BJ (cell line): ENCODE data around the gene VEZF1. TPM values are rescaled to one million over a fixed set of nuclear protein-coding genes. Genes with fewer than 3 reads are reported as not detected.

Experiments
- CTCF ChIA-PET: fragments of 350-600 bp; formaldehyde crosslinking; extraction: SDS; loops from one replicate; lab custom pipeline; 2021; ENCODE audit warnings: antibody characterized with exemption, inconsistent platforms; lab: Yijun Ruan, JAX
- POLR2A ChIA-PET: fragments of 300-600 bp; sonication (Branson Sonifier 250); formaldehyde crosslinking; extraction: SDS; loops from one replicate; lab custom pipeline; 2021; ENCODE audit warnings: antibody characterized with exemption; lab: Charles Lee
- DNase-seq: peaks from one replicate; pipeline ENCODE4 v3.0.0-alpha.2; 2011; ENCODE audit warnings: low read depth
- H3K27me3 ChIP-seq: 2 replicates; pipeline ENCODE4 v1.6.0; 2011; ENCODE audit warnings: low read length; ENCODE audit not compliant: control insufficient read depth, insufficient read depth
- H3K36me3 ChIP-seq: 2 replicates; pipeline ENCODE4 v1.5.1; 2011; ENCODE audit warnings: low read length; ENCODE audit not compliant: control insufficient read depth, insufficient read depth
- H3K4me3 ChIP-seq: 2 replicates; pipeline ENCODE4 v1.5.1; 2011; ENCODE audit warnings: low read depth, mild to moderate bottlenecking, control low read depth, low read length
- polyA plus RNA-seq: library from polyadenylated mRNA; depleted of rRNA; stranded (reverse); fragments of >200 nt; gene quantifications from 2 replicates; pipeline ENCODE4 v1.2.3, GENCODE V29; 2011
- TF ChIP-seq, protein P1 (sequence below): IDR thresholded peaks from 2 replicates; pipeline ENCODE4 v1.5.1; 2011; ENCODE audit warnings: low read depth, mild to moderate bottlenecking, control low read depth, inconsistent platforms, low read length, moderate library complexity; ENCODE audit not compliant: insufficient read depth

VEZF1 gene
- polyA plus RNA-seq, 1 experiment: 27.3 TPM

DNA sequence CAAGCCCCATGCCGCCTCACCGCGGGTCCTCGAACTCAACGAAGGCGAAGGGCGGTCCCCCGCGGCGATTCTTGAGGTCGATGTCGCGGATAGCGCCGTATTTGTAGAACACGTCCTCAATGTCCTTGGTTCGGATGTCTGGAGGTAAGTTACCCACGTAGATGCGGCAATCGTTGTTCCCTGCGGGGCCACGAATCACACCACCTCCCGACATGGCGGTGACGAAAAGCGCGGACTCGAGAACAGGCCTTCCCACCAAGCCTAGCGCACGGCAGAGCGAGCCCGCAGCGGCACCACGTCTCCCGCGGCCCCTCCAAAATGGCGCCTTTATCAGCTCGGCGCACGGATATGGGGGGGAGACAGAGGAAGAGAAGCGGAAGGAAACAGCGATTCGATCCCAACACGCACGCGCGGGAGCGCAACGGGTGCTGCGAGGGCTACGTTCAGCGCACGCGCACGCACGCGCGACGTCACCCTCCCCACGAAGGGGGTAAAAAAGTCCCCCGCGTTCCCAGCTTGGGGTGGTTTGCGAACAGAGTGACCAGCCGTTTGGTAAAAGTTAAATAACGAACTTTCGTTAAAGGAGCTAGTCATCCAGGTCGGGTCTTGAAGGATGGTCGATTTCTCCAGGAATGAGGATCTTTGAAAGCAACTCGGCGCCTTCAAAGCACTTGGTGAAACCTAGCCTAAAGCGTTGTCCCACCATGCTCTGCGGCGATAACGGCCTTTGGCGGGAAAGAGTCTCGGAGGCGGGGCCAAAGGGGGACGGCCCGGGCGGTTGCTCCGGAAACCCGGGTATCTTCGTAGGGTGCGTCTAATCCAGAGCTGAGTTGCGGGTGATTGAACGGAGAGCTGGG, 19.1 kb upstream of the VEZF1 start, which contains the start of gene SRSF1:
SRSF1 (minus strand) TSS at position 323 of the 857 bp plus-strand sequence; CDS start at position 214, 109 bp downstream.
- CTCF ChIA-PET: interaction anchor here (0.6 to 2.4 kb wide), 6 partner anchors 16 to 174 kb away, joined by 3 to 11 read pairs (median 4); no protein-coding TSS in a partner anchor
- peak; percentile 80 for DNase-seq
- H3K27me3 ChIP-seq: no peaks in the 10 kb centered on the region
- H3K36me3 ChIP-seq: peaks cover 6% of the 10 kb centered on the region
- POLR2A ChIA-PET: interaction anchor here (0.7 to 1.5 kb wide), 2 partner anchors 14 to 779 kb away, joined by 3 to 25 read pairs; no protein-coding TSS in a partner anchor
- TF ChIP-seq, protein P1, sequence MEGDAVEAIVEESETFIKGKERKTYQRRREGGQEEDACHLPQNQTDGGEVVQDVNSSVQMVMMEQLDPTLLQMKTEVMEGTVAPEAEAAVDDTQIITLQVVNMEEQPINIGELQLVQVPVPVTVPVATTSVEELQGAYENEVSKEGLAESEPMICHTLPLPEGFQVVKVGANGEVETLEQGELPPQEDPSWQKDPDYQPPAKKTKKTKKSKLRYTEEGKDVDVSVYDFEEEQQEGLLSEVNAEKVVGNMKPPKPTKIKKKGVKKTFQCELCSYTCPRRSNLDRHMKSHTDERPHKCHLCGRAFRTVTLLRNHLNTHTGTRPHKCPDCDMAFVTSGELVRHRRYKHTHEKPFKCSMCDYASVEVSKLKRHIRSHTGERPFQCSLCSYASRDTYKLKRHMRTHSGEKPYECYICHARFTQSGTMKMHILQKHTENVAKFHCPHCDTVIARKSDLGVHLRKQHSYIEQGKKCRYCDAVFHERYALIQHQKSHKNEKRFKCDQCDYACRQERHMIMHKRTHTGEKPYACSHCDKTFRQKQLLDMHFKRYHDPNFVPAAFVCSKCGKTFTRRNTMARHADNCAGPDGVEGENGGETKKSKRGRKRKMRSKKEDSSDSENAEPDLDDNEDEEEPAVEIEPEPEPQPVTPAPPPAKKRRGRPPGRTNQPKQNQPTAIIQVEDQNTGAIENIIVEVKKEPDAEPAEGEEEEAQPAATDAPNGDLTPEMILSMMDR: no peak
- peak within 1 kb of the TSS; percentile 77 for H3K4me3 ChIP-seq

DNA sequence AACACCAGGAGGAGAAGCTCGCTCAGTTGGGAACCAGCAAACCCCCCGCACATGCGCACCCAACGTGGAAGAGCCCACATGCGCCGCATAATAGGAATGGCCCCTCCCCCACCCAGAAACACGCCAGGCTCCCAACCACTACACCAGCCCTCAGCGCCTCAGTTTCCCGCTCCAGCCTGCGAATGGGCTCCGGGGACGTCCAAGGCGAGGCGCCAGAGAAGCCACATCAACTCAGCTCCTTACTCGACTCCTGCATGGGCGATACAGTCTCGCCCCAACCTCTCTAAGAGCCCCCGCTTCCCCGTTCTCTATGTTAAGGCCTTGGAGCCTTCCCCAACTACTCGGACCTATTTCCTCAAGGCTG, 18.5 kb upstream of the VEZF1 start:
- H3K36me3 ChIP-seq: peaks cover 6% of the 10 kb centered on the region
- TF ChIP-seq, protein P1: no peak
- ChIA-PET POLR2A (interaction anchor here (0.7 to 1.5 kb wide), 2 partner anchors 13 to 778 kb away, joined by 3 to 25 read pairs; no protein-coding TSS in a partner anchor), CTCF (interaction anchor here (0.8 to 2.4 kb wide), 6 partner anchors 10 to 173 kb away, joined by 3 to 11 read pairs (median 4); no protein-coding TSS in a partner anchor)
- peak overlapping the region; percentile 77 for H3K4me3 ChIP-seq
- no peaks in the 10 kb centered on the region for H3K27me3 ChIP-seq
- no peak for DNase-seq

- DNase-seq: no peak
- Histone ChIP-seq H3K27me3 (no peaks in the 10 kb centered on the region), H3K4me3 (peak overlapping the region; percentile 77), H3K36me3 (peaks cover 6% of the 10 kb centered on the region)
- ChIA-PET CTCF (interaction anchor here (0.8 to 2.4 kb wide), 4 partner anchors 10 to 113 kb away, joined by 3 to 11 read pairs (median 4); no protein-coding TSS in a partner anchor), POLR2A (interaction anchor here (0.7 to 1.5 kb wide), 2 partner anchors 13 to 778 kb away, joined by 3 to 25 read pairs; no protein-coding TSS in a partner anchor)
- TF ChIP-seq, protein P1: no peak
These were observed 17.9 kb upstream of the VEZF1 start for GRCh38 chr17:58005728-58006559.

- H3K36me3 ChIP-seq: peaks cover 6% of the 10 kb centered on the region
These were observed 17.1 kb upstream of the VEZF1 start for GRCh38 chr17:58005031-58005727.

More at GRCh38 chr17:58005031-58005727, 17.1 kb upstream of the VEZF1 start:
- Histone ChIP-seq H3K4me3 (peak overlapping the region; percentile 77), H3K27me3 (no peaks in the 10 kb centered on the region)
- ChIA-PET CTCF (interaction anchor here (1.7 kb wide), 1 partner anchor 107 kb away, joined by 4 read pairs; no protein-coding TSS in a partner anchor), POLR2A (interaction anchor here (1.5 kb wide), 1 partner anchor 12 kb away, joined by 3 read pairs; no protein-coding TSS in a partner anchor)
- TF ChIP-seq, protein P1: peak; percentile 22; the same call in 1 of the 2 replicates
- DNase-seq: no peak
